AG09309 (cell line): Measurements from ENCODE around the gene NSG2.
"Not testable (repeated sequence)": the region's sequence is repeated elsewhere in the genome, so short reads cannot be mapped to it uniquely, and the experiment has no call there.

ENCODE experiments used
- DNase-seq: peaks from one replicate; pipeline ENCODE4 v3.0.0-alpha.2; 2010; ENCODE audit warnings: low read depth
- H3K4me3 ChIP-seq: 2 replicates; pipeline ENCODE4 v1.5.1; 2011; ENCODE audit warnings: mild to moderate bottlenecking, low read depth, low read length, moderate library complexity; ENCODE audit not compliant: control insufficient read depth
- CTCF ChIP-seq: IDR thresholded peaks from 2 replicates; pipeline ENCODE4 v1.5.1; 2011; ENCODE audit warnings: mild to moderate bottlenecking, low read depth, low read length, inconsistent platforms; ENCODE audit not compliant: insufficient read depth, control insufficient read depth; ENCODE audit errors: missing control alignments

Gene NSG2

GRCh38 chr5:174096619-174097018, 51.1 kb downstream of the NSG2 start:
- TF ChIP-seq CTCF: no peak
- no peak overlapping the region for H3K4me3 ChIP-seq
- DNase-seq: no peak

GRCh38 chr5:174097486-174098185, 52.1 kb downstream of the NSG2 start:
- DNase-seq: no peak
- H3K4me3 ChIP-seq: no peak overlapping the region
- no peak for TF ChIP-seq CTCF

GRCh38 chr5:174098694-174099093, 53.2 kb downstream of the NSG2 start:
- no peak for DNase-seq
- no peak for TF ChIP-seq CTCF
- H3K4me3 ChIP-seq: no peak overlapping the region

GRCh38 chr5:174100490-174100889, 55.0 kb downstream of the NSG2 start:
- TF ChIP-seq CTCF: no peak
- no peak for DNase-seq
- no peak overlapping the region for H3K4me3 ChIP-seq

- TF ChIP-seq CTCF: no peak
Measured at GRCh38 chr5:174101195-174101730, 55.8 kb downstream of the NSG2 start.

GRCh38 chr5:174102574-174102973, 57.1 kb downstream of the NSG2 start:
- not testable (repeated sequence) for DNase-seq, H3K4me3 ChIP-seq

More at GRCh38 chr5:174101195-174101730, 55.8 kb downstream of the NSG2 start:
- H3K4me3 ChIP-seq: no peak overlapping the region
- DNase-seq: no peak

- DNase-seq: no peak
- no peak for TF ChIP-seq CTCF
- no peak overlapping the region for H3K4me3 ChIP-seq
Measured at GRCh38 chr5:174106997-174107655, 61.6 kb downstream of the NSG2 start.
